Smooth muscle cell (in vitro differentiated cells): ENCODE measurements around the gene BLMH. TPM values are rescaled to one million over a fixed set of nuclear protein-coding genes. Genes with fewer than 3 reads are reported as not detected.

ENCODE experiments used
- DNase-seq: peaks from one replicate; lab custom pipeline; 2025; ENCODE audit not compliant: unreplicated experiment; lab: John Stamatoyannopoulos, UW
- H2AFZ ChIP-seq: fragments of 200-600 bp; sonication (generic); 2 replicates; pipeline ENCODE4 v1.6.0; 2016; ENCODE audit warnings: antibody characterized with exemption, low read depth, mild to moderate bottlenecking
- H3F3A ChIP-seq: fragments of 200-600 bp; sonication (generic); 2 replicates; pipeline ENCODE4 v1.6.0; 2017; ENCODE audit warnings: antibody characterized with exemption, low read depth
- H3K27ac ChIP-seq: fragments of 200-600 bp; sonication (generic); 2 replicates; pipeline ENCODE4 v1.5.1; 2016; ENCODE audit warnings: low read depth, mild to moderate bottlenecking
- H3K27me3 ChIP-seq: fragments of 200-600 bp; sonication (generic); 2 replicates; pipeline ENCODE4 v1.6.1; 2016; ENCODE audit warnings: low read depth, mild to moderate bottlenecking
- H3K36me3 ChIP-seq: fragments of 200-600 bp; sonication (generic); 2 replicates; pipeline ENCODE4 v1.5.1; 2016; ENCODE audit warnings: low read depth
- H3K4me1 ChIP-seq: fragments of 200-600 bp; sonication (generic); 2 replicates; pipeline ENCODE4 v1.5.1; 2016; ENCODE audit warnings: low read depth
- H3K4me2 ChIP-seq: fragments of 200-600 bp; sonication (generic); 2 replicates; pipeline ENCODE4 v1.6.0; 2016; ENCODE audit warnings: mild to moderate bottlenecking
- H3K4me3 ChIP-seq: fragments of 200-600 bp; sonication (generic); 2 replicates; pipeline ENCODE4 v1.5.1; 2016; ENCODE audit warnings: mild to moderate bottlenecking
- H3K79me2 ChIP-seq: fragments of 200-600 bp; sonication (generic); 2 replicates; pipeline ENCODE4 v1.6.0; 2016; ENCODE audit warnings: low read depth, mild to moderate bottlenecking
- H3K9ac ChIP-seq: fragments of 200-600 bp; sonication (generic); 2 replicates; pipeline ENCODE4 v1.6.0; 2016; ENCODE audit warnings: low read depth
- H3K9me3 ChIP-seq: fragments of 200-600 bp; sonication (generic); replicated peaks from 2 replicates; pipeline ENCODE4 v1.5.1; 2016; ENCODE audit warnings: low read depth
- H4K20me1 ChIP-seq: fragments of 200-600 bp; sonication (generic); 2 replicates; pipeline ENCODE4 v1.6.0; 2016; ENCODE audit warnings: low read depth
- WGBS: methylation state at CpG from one replicate; pipeline ENCODE4 v1.1.7; 2016; ENCODE audit warnings: low lambda C conversion rate; 5-methylcytosine and 5-hydroxymethylcytosine counted together
- polyA plus RNA-seq: library from polyadenylated mRNA; unstranded; fragments of >200 nt; fragmentation: Nextera tagmentation; extraction: Ambion mirVana; gene quantifications from 2 replicates; pipeline ENCODE4 v1.2.1, GENCODE V29; 2016
- total RNA-seq: library from RNA; depleted of rRNA; stranded (reverse); fragments of >200 nt; gene quantifications from 2 replicates; pipeline ENCODE4 v1.2.3, GENCODE V29; 2014
- TF ChIP-seq, protein P1 (sequence below): fragments of 200-600 bp; sonication (generic); IDR thresholded peaks from 2 replicates; pipeline ENCODE4 v1.5.1; 2017; ENCODE audit warnings: borderline replicate concordance, mild to moderate bottlenecking, antibody characterized with exemption; ENCODE audit not compliant: insufficient read depth, poor library complexity, severe bottlenecking

Gene BLMH
- total and polyA plus RNA-seq, 2 experiments from 2014 or later: 13.2 to 20.5 TPM

DNA sequence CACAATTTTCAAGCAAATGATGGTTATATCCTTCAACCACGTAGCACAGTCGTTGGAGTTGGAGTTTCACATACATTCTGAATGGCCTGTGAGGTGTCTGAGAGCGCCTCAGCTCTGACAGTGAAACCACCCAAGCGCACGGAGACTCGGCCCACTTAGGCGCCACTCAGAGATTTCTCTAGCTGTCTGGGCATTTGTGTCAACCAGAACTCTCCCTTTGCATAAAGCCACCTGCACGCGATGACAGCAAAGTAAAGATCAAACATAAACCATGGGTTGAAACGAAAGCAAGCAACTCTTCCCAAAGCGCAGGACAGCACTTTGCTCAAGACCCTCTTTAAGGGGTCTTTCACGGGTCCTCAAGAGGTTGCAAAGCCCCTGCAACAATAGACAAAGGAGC is 56.8 kb downstream of the BLMH start:
- H3K9me3 ChIP-seq: no peaks in the 10 kb centered on the region
- no peak overlapping the region for H2AFZ ChIP-seq

DNA sequence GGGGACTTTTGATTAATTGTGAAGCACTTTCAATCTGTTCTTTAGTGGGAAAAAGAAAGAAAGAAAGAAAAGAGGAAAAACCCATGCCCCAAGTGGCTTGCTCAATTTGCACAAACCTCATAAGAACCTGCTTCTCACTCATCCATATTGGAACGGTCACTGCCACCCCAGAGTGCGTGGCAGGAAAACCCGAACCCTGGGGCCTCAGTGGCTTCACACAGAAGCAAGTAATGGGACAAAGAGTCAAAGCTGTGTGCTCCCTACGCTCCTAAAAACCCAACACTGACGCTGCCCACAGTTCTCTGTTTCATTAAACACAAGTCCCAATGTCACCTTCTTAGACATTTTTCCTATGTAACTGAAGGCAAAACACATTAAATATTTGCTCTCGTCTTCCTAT is 57.4 kb downstream of the BLMH start:
- Histone ChIP-seq H3F3A (no peaks in the 10 kb centered on the region), H3K79me2 (no peaks in the 10 kb centered on the region), H2AFZ (no peak overlapping the region), H3K27me3 (peaks cover 96% of the 10 kb centered on the region), H3K4me1 (peaks cover 9% of the 10 kb centered on the region), H3K9ac (no peak overlapping the region), H3K9me3 (no peaks in the 10 kb centered on the region), H3K4me2 (no peak overlapping the region), H3K36me3 (no peaks in the 10 kb centered on the region), H3K4me3 (no peak overlapping the region), H3K27ac (no peak overlapping the region), H4K20me1 (no peaks in the 10 kb centered on the region)
- 92% methylated on average over 6 of the region's 6 CpGs for WGBS
- TF ChIP-seq, protein P1, sequence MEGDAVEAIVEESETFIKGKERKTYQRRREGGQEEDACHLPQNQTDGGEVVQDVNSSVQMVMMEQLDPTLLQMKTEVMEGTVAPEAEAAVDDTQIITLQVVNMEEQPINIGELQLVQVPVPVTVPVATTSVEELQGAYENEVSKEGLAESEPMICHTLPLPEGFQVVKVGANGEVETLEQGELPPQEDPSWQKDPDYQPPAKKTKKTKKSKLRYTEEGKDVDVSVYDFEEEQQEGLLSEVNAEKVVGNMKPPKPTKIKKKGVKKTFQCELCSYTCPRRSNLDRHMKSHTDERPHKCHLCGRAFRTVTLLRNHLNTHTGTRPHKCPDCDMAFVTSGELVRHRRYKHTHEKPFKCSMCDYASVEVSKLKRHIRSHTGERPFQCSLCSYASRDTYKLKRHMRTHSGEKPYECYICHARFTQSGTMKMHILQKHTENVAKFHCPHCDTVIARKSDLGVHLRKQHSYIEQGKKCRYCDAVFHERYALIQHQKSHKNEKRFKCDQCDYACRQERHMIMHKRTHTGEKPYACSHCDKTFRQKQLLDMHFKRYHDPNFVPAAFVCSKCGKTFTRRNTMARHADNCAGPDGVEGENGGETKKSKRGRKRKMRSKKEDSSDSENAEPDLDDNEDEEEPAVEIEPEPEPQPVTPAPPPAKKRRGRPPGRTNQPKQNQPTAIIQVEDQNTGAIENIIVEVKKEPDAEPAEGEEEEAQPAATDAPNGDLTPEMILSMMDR: no peak
- DNase-seq: no peak

More for the DNA sequence above, 56.8 kb downstream of the BLMH start:
- no peaks in the 10 kb centered on the region for H3K79me2 ChIP-seq
- no peak overlapping the region for H3K9ac ChIP-seq
- H3K4me1 ChIP-seq: peaks cover 9% of the 10 kb centered on the region
- TF ChIP-seq, protein P1: no peak
- no peaks in the 10 kb centered on the region for H3F3A ChIP-seq
- DNase-seq: no peak
- H3K4me2 ChIP-seq: peak overlapping the region; percentile 89
- H3K36me3 ChIP-seq: no peaks in the 10 kb centered on the region
- 64% methylated on average over 12 of the region's 12 CpGs for WGBS
- no peaks in the 10 kb centered on the region for H4K20me1 ChIP-seq
- peaks cover 96% of the 10 kb centered on the region for H3K27me3 ChIP-seq
- no peak overlapping the region for H3K27ac ChIP-seq
- peak overlapping the region; percentile 51 for H3K4me3 ChIP-seq

DNA sequence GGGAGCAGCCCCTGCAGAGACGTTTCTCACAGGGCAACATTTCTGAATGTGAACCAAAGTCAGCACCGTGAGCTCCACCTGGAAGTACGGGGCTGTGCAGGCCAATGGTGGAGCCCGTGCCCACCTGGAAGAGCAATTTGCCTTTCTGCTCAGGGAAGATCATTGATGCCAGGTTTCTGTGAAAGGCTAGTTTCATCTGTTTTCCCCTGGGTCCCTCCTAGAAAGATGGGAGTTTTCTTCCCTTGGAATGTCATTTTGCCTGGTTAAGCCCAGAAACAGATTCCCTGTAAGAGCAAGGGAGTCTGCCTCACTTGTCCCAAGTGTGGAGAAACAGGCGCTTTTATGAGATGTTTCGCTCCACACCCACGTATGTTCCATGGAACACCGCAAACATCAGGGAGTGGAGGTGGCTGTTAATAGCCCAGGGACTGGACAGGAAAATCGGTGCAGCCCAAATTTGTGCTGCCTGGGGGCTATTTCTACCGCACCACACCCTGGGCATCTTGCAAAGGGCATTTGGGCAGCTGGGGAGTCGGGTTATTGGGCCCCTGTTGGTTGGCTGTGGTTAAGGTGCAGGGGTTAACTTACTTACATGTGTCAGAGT is 58.8 kb downstream of the BLMH start:
- 74% methylated on average over 11 of the region's 11 CpGs for WGBS
- Histone ChIP-seq H3K4me3 (no peak overlapping the region), H3K4me2 (no peak overlapping the region), H3K36me3 (no peaks in the 10 kb centered on the region), H3K9me3 (no peaks in the 10 kb centered on the region), H3K9ac (no peak overlapping the region), H3K27me3 (peaks cover 86% of the 10 kb centered on the region), H3F3A (no peaks in the 10 kb centered on the region), H3K4me1 (peaks cover 9% of the 10 kb centered on the region), H4K20me1 (no peaks in the 10 kb centered on the region), H2AFZ (no peak overlapping the region), H3K27ac (no peak overlapping the region), H3K79me2 (no peaks in the 10 kb centered on the region)
- no peak for DNase-seq
- TF ChIP-seq, protein P1: no peak
